DND-41 (cell line): ENCODE results near the gene WWC1.

Source experiments
- ATAC-seq: fragments of 200-7000 bp; cut with Tn5 transposase; 3 replicates; pipeline ENCODE4 v1.9.1; 2021; ENCODE audit warnings: low read depth; ENCODE audit not compliant: insufficient read depth
- DNase-seq: peaks from one replicate; pipeline ENCODE4 v3.0.0-alpha.2; 2020
- H2AFZ ChIP-seq: 2 replicates; pipeline ENCODE4 v1.6.0; 2012; ENCODE audit warnings: low read depth, low read length
- H3K27ac ChIP-seq: 2 replicates; pipeline ENCODE4 v1.5.1; 2012; ENCODE audit warnings: low read length, inconsistent platforms
- H3K27me3 ChIP-seq: fragments of 200-600 bp; sonication (generic); 2 replicates; pipeline ENCODE4 v1.6.0; 2012; ENCODE audit warnings: low read length, mild to moderate bottlenecking, inconsistent platforms; ENCODE audit not compliant: insufficient read depth, poor library complexity
- H3K36me3 ChIP-seq: 2 replicates; pipeline ENCODE4 v1.5.1; 2012; ENCODE audit warnings: low read length, inconsistent platforms; ENCODE audit not compliant: insufficient read depth
- H3K4me1 ChIP-seq: 2 replicates; pipeline ENCODE4 v1.5.1; 2012; ENCODE audit warnings: mild to moderate bottlenecking, low read length; ENCODE audit not compliant: insufficient read depth
- H3K4me2 ChIP-seq: 2 replicates; pipeline ENCODE4 v1.6.0; 2012; ENCODE audit warnings: mild to moderate bottlenecking, moderate library complexity, low read length, inconsistent platforms; ENCODE audit not compliant: insufficient read depth
- H3K4me3 ChIP-seq, 2 experiments: fragments of 200-600 bp in 1 of 2; shearing (Covaris generic) in 1 of 2; 2 replicates each; pipeline ENCODE4 v1.5.1; 2012 to 2016; ENCODE audit warnings: inconsistent platforms in 2 of 2, low read length in 2 of 2, mild to moderate bottlenecking in 2 of 2, low read depth in 1 of 2, moderate library complexity in 1 of 2
- H3K79me2 ChIP-seq: 2 replicates; pipeline ENCODE4 v1.6.0; 2012; ENCODE audit warnings: low read length, inconsistent platforms; ENCODE audit not compliant: insufficient read depth
- H3K9ac ChIP-seq: 2 replicates; pipeline ENCODE4 v1.6.0; 2012; ENCODE audit warnings: low read depth, mild to moderate bottlenecking, inconsistent platforms, low read length, moderate library complexity
- H3K9me3 ChIP-seq: 2 replicates; pipeline ENCODE4 v1.5.1; 2012; ENCODE audit warnings: low read length, moderate library complexity, mild to moderate bottlenecking, inconsistent platforms; ENCODE audit not compliant: insufficient read depth, severe bottlenecking
- H4K20me1 ChIP-seq: 2 replicates; pipeline ENCODE4 v1.6.0; 2012; ENCODE audit warnings: low read length; ENCODE audit not compliant: insufficient read depth
- EZH2 ChIP-seq: IDR thresholded peaks from 3 replicates; pipeline ENCODE4 v1.6.1; 2012; ENCODE audit warnings: borderline replicate concordance, low read depth, mild to moderate bottlenecking, moderate library complexity, low read length, inconsistent platforms; ENCODE audit not compliant: severe bottlenecking
- TF ChIP-seq, protein P1 (sequence below): IDR thresholded peaks from 2 replicates; pipeline ENCODE4 v1.5.1; 2012; ENCODE audit warnings: borderline replicate concordance, low read length, moderate library complexity, mild to moderate bottlenecking; ENCODE audit not compliant: poor library complexity, severe bottlenecking; ENCODE audit errors: extremely low read depth

The WWC1 gene

GRCh38 chr5:168341178-168341577, 49.7 kb downstream of the WWC1 start:
- Histone ChIP-seq H4K20me1 (no peaks in the 10 kb centered on the region), H3K9ac (no peak overlapping the region), H3K4me1 (no peaks in the 10 kb centered on the region), H3K9me3 (no peaks in the 10 kb centered on the region), H3K27ac (no peak overlapping the region), H3K4me2 (no peak overlapping the region), H3K36me3 (no peaks in the 10 kb centered on the region), H3K27me3 (no peaks in the 10 kb centered on the region), H3K79me2 (no peaks in the 10 kb centered on the region), H3K4me3 (no peak overlapping the region), H2AFZ (no peak overlapping the region)
- TF ChIP-seq EZH2, result no peak
- TF ChIP-seq, protein P1, sequence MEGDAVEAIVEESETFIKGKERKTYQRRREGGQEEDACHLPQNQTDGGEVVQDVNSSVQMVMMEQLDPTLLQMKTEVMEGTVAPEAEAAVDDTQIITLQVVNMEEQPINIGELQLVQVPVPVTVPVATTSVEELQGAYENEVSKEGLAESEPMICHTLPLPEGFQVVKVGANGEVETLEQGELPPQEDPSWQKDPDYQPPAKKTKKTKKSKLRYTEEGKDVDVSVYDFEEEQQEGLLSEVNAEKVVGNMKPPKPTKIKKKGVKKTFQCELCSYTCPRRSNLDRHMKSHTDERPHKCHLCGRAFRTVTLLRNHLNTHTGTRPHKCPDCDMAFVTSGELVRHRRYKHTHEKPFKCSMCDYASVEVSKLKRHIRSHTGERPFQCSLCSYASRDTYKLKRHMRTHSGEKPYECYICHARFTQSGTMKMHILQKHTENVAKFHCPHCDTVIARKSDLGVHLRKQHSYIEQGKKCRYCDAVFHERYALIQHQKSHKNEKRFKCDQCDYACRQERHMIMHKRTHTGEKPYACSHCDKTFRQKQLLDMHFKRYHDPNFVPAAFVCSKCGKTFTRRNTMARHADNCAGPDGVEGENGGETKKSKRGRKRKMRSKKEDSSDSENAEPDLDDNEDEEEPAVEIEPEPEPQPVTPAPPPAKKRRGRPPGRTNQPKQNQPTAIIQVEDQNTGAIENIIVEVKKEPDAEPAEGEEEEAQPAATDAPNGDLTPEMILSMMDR, result no peak
- ATAC-seq (no peak), DNase-seq (no peak)

DNA sequence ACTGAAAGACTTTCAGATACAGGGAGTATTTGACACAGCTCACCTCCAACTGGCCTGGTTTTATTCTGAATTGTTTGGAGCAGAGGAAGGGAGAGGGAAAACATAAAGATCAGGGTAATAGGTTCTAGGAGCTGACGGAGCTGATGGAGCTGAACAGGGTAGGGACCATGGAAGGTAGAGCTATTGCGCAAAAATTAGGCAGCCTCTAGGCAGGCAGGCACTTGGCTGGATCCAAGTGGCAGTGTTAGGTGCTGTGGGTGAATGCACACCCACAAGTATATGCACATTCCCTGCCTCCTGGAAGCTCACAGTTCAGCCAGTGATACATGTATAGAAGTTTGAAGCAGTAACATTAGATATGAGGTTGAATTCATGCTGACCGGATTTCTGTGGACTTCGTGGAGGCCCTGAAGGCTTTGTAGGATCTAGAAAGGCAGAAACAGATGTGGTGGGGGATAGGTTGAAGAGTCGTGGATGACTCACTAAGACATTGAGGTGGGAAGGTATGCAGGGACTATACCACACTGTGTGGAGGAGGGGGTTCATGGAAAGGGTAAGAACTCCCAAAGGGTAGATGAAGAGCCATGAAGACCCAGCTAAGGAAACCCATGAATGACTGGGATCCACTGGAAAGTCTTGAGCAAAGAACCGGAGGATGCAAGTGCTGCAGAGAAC, 50.8 kb downstream of the WWC1 start:
- Histone ChIP-seq H3K4me3 (no peak overlapping the region), H4K20me1 (0 out of 2 replicates have a peak, but pooled peaks cover 3% of the 10 kb centered on the region), H3K4me2 (no peak overlapping the region), H3K4me1 (no peaks in the 10 kb centered on the region), H2AFZ (no peak overlapping the region), H3K36me3 (no peaks in the 10 kb centered on the region), H3K9me3 (no peaks in the 10 kb centered on the region), H3K9ac (no peak overlapping the region), H3K27me3 (peaks cover 4% of the 10 kb centered on the region), H3K27ac (no peak overlapping the region), H3K79me2 (no peaks in the 10 kb centered on the region)
- ATAC-seq (no peak), DNase-seq (no peak)
- no peak for TF ChIP-seq EZH2
- TF ChIP-seq, protein P1, result no peak

DNA sequence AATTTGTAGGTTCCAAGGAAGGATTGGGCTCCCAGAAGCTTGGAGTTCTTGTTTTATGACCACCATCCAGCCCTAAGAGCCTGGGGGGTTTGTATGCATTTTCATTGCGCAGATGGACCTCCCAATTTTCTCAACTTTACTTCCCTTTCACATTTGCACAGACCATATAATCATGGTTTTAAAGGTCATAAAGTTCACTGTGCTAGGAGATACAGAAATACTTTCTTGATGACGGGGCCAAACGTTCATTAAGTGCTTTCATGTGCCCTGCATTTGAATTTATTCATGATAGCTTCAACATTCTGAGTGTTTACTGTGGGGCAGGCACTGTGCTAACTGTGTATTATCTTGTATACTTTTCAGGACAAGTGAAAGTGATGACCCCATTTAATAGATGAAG, 51.5 kb downstream of the WWC1 start:
- DNase-seq, result no peak
- Histone ChIP-seq H4K20me1 (0 out of 2 replicates have a peak, but pooled peaks cover 3% of the 10 kb centered on the region), H3K4me2 (no peak overlapping the region), H3K27me3 (peaks cover 5% of the 10 kb centered on the region), H3K27ac (no peak overlapping the region), H3K9ac (no peak overlapping the region), H3K4me1 (no peaks in the 10 kb centered on the region), H3K4me3 (no peak overlapping the region), H2AFZ (no peak overlapping the region), H3K36me3 (no peaks in the 10 kb centered on the region), H3K9me3 (no peaks in the 10 kb centered on the region), H3K79me2 (no peaks in the 10 kb centered on the region)
- TF ChIP-seq, protein P1, result no peak
- TF ChIP-seq EZH2, result no peak
- no peak for ATAC-seq
